ENCODE data around the gene CSTF2. TPM values are rescaled to one million over a fixed set of nuclear protein-coding genes. Genes with fewer than 3 reads are reported as not detected.

The CSTF2 gene
- total RNA-seq, 1 experiment from 2014 or later, result 30.3 TPM

- Mint-ChIP-seq H3K27me3 (ENCODE audit: low read depth) (no peaks in the 10 kb centered on the region), H3K9me3 (no peaks in the 10 kb centered on the region), H3K4me3 (no peak overlapping the region), H3K4me1 (no peaks in the 10 kb centered on the region), H3K36me3 (peaks cover 56% of the 10 kb centered on the region), H3K27ac (no peak overlapping the region)
- TF ChIP-seq ERG (CRISPR knock-in tag; IDR thresholded peaks at IDR 0.05), result no peak
- TF ChIP-seq GTF2I (CRISPR knock-in tag; conservative IDR thresholded peaks at IDR 0.05), result no peak
- no peak for TF ChIP-seq ZNF532 (CRISPR knock-in tag; IDR thresholded peaks at IDR 0.05; ENCODE audit: borderline replicate concordance)
- no peak for TF ChIP-seq ZNF396 (CRISPR knock-in tag; IDR thresholded peaks at IDR 0.05; ENCODE audit: borderline replicate concordance)
- no peak for TF ChIP-seq NR1H2 (CRISPR knock-in tag; IDR thresholded peaks at IDR 0.05)
- TF ChIP-seq ZNF512 (CRISPR knock-in tag; IDR thresholded peaks at IDR 0.05; ENCODE audit: borderline replicate concordance), result no peak
- no peak for TF ChIP-seq PREB (CRISPR knock-in tag; IDR thresholded peaks at IDR 0.05; ENCODE audit: borderline replicate concordance)
- no peak for TF ChIP-seq ZNF423 (CRISPR knock-in tag; IDR thresholded peaks at IDR 0.05)
- TF ChIP-seq GRHL2 (CRISPR knock-in tag; IDR thresholded peaks at IDR 0.05; ENCODE audit: insufficient replicate concordance, severe bottlenecking), result no peak
- ATAC-seq (no peak), DNase-seq (ENCODE audit: low spot score) (no peak)
- ChIA-PET CTCF (no interaction called here), POLR2A (no interaction called here)
Measured at GRCh38 chrX:100830547-100830946, 10.4 kb downstream of the CSTF2 start.

DNA sequence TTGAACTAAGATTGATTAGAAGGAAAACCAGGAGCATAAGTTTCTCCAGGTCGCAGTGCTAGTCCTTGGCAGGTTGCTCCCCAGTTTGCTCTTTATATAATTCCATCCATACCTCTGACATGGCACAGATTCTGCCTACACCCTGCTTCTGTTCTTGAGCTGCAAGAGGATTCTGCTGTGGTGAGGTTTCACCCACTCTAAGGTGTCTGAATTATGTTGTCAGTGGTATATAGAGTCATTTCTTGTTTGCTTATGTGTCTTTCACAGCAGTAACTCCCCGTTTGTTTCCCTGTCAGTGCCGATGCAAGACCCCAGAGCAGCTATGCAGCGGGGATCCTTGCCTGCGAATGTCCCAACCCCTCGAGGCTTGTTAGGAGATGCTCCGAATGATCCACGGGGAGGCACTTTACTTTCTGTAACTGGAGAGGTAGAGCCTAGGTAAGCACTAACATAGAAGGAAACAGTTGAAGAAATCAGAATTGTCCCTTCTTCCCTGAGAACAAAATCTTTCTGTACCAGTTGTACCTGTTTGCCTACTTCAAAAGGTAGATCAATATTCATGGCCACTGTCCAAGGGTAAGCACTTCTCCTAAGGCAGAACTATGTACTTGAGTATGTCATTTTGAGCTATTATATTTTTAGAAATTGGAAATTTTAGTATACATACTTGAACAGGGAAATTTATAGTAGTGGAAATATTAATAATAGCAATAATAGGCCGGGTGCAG, 11.2 kb downstream of the CSTF2 start:
- no peaks in the 10 kb centered on the region for H3K9me3 Mint-ChIP-seq
- peaks cover 57% of the 10 kb centered on the region for H3K36me3 Mint-ChIP-seq
- TF ChIP-seq, protein P1, sequence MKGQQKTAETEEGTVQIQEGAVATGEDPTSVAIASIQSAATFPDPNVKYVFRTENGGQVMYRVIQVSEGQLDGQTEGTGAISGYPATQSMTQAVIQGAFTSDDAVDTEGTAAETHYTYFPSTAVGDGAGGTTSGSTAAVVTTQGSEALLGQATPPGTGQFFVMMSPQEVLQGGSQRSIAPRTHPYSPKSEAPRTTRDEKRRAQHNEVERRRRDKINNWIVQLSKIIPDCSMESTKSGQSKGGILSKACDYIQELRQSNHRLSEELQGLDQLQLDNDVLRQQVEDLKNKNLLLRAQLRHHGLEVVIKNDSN (CRISPR knock-in tag; IDR thresholded peaks at IDR 0.05), result no peak
- TF ChIP-seq TEAD4 (CRISPR knock-in tag; IDR thresholded peaks at IDR 0.05) (no peak), PREB (CRISPR knock-in tag; IDR thresholded peaks at IDR 0.05; ENCODE audit: borderline replicate concordance) (no peak)
- TF ChIP-seq, protein P2, sequence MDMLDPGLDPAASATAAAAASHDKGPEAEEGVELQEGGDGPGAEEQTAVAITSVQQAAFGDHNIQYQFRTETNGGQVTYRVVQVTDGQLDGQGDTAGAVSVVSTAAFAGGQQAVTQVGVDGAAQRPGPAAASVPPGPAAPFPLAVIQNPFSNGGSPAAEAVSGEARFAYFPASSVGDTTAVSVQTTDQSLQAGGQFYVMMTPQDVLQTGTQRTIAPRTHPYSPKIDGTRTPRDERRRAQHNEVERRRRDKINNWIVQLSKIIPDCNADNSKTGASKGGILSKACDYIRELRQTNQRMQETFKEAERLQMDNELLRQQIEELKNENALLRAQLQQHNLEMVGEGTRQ (CRISPR knock-in tag; IDR thresholded peaks at IDR 0.05), result no peak
- H3K4me3 Mint-ChIP-seq, result no peak overlapping the region
- CTCF ChIA-PET, result no interaction called here
- DNase-seq (ENCODE audit: low spot score) (no peak), ATAC-seq (no peak)
- no peak overlapping the region for H3K27ac Mint-ChIP-seq
- no peaks in the 10 kb centered on the region for H3K27me3 Mint-ChIP-seq (ENCODE audit: low read depth)
- POLR2A ChIA-PET, result no interaction called here
- H3K4me1 Mint-ChIP-seq, result no peaks in the 10 kb centered on the region

Measured in WTC11 (cell line).